Measurements from ENCODE around the gene CSMD2. TPM values are rescaled to one million over a fixed set of nuclear protein-coding genes. Genes with fewer than 3 reads are reported as not detected.

The CSMD2 gene
- total RNA-seq, 2 experiments from 2014 or later, result not detected

GRCh38 chr1:33503506-33503905 lies 661.5 kb downstream of the CSMD2 start:
- POLR2A ChIA-PET, result no interaction called here

GRCh38 chr1:33502726-33503125 lies 662.3 kb downstream of the CSMD2 start:
- DNase-seq, result no peak
- ChIA-PET CTCF (no interaction called here), POLR2A (no interaction called here)
- H3K4me3 Mint-ChIP-seq, result no peak overlapping the region
- H3K27ac Mint-ChIP-seq, result no peak overlapping the region
- H3K27me3 Mint-ChIP-seq, result no peaks in the 10 kb centered on the region
- peaks cover 3% of the 10 kb centered on the region for H3K36me3 Mint-ChIP-seq (ENCODE audit: low read depth)
- H3K4me1 Mint-ChIP-seq, result no peaks in the 10 kb centered on the region
- peaks cover 13% of the 10 kb centered on the region for H3K9me3 Mint-ChIP-seq

More at GRCh38 chr1:33503506-33503905, 661.5 kb downstream of the CSMD2 start:
- CTCF ChIA-PET, result no interaction called here
- Mint-ChIP-seq H3K27ac (no peak overlapping the region), H3K9me3 (peaks cover 12% of the 10 kb centered on the region), H3K27me3 (no peaks in the 10 kb centered on the region), H3K36me3 (ENCODE audit: low read depth) (peaks cover 3% of the 10 kb centered on the region), H3K4me3 (no peak overlapping the region), H3K4me1 (no peaks in the 10 kb centered on the region)
- no peak for DNase-seq

GRCh38 chr1:33501774-33502173 lies 663.3 kb downstream of the CSMD2 start:
- no peak overlapping the region for H3K27ac Mint-ChIP-seq
- ChIA-PET POLR2A (no interaction called here), CTCF (no interaction called here)
- H3K4me3 Mint-ChIP-seq, result no peak overlapping the region
- no peak for DNase-seq
- H3K4me1 Mint-ChIP-seq, result no peaks in the 10 kb centered on the region
- H3K36me3 Mint-ChIP-seq (ENCODE audit: low read depth), result peaks cover 3% of the 10 kb centered on the region
- H3K27me3 Mint-ChIP-seq, result no peaks in the 10 kb centered on the region
- H3K9me3 Mint-ChIP-seq, result peaks cover 20% of the 10 kb centered on the region

- Mint-ChIP-seq H3K27ac (no peak overlapping the region), H3K9me3 (peaks cover 23% of the 10 kb centered on the region), H3K4me3 (no peak overlapping the region), H3K36me3 (ENCODE audit: low read depth) (peaks cover 3% of the 10 kb centered on the region), H3K27me3 (no peaks in the 10 kb centered on the region), H3K4me1 (no peaks in the 10 kb centered on the region)
- POLR2A ChIA-PET, result no interaction called here
- CTCF ChIA-PET, result no interaction called here
- DNase-seq, result no peak
Observed at GRCh38 chr1:33501309-33501708, 663.7 kb downstream of the CSMD2 start.

GRCh38 chr1:33500547-33500946 lies 664.5 kb downstream of the CSMD2 start:
- no peak overlapping the region for H3K4me3 Mint-ChIP-seq
- CTCF ChIA-PET, result no interaction called here
- H3K9me3 Mint-ChIP-seq, result peaks cover 31% of the 10 kb centered on the region
- H3K4me1 Mint-ChIP-seq, result no peaks in the 10 kb centered on the region
- DNase-seq, result no peak
- H3K27ac Mint-ChIP-seq, result no peak overlapping the region
- POLR2A ChIA-PET, result no interaction called here
- H3K27me3 Mint-ChIP-seq, result no peaks in the 10 kb centered on the region
- peaks cover 3% of the 10 kb centered on the region for H3K36me3 Mint-ChIP-seq (ENCODE audit: low read depth)

GRCh38 chr1:33497410-33497809 lies 667.6 kb downstream of the CSMD2 start:
- Mint-ChIP-seq H3K27ac (no peak overlapping the region), H3K9me3 (peaks cover 58% of the 10 kb centered on the region), H3K36me3 (ENCODE audit: low read depth) (peaks cover 26% of the 10 kb centered on the region), H3K4me1 (no peaks in the 10 kb centered on the region), H3K4me3 (no peak overlapping the region), H3K27me3 (no peaks in the 10 kb centered on the region)
- DNase-seq, result no peak
- ChIA-PET CTCF (no interaction called here), POLR2A (no interaction called here)

- no peak for DNase-seq
- Mint-ChIP-seq H3K27ac (no peak overlapping the region), H3K36me3 (ENCODE audit: low read depth) (peaks cover 38% of the 10 kb centered on the region), H3K27me3 (no peaks in the 10 kb centered on the region), H3K9me3 (peaks cover 58% of the 10 kb centered on the region), H3K4me1 (no peaks in the 10 kb centered on the region), H3K4me3 (no peak overlapping the region)
- CTCF ChIA-PET, result interaction anchor here (0.6 kb wide), 1 partner anchor 115 kb away, joined by 3 read pairs; no protein-coding TSS in a partner anchor
- POLR2A ChIA-PET, result no interaction called here
Observed at GRCh38 chr1:33494929-33495328, 670.1 kb downstream of the CSMD2 start.

- DNase-seq, result no peak
- H3K27me3 Mint-ChIP-seq, result no peaks in the 10 kb centered on the region
- H3K4me3 Mint-ChIP-seq, result no peak overlapping the region
- peaks cover 30% of the 10 kb centered on the region for H3K9me3 Mint-ChIP-seq
- no peaks in the 10 kb centered on the region for H3K4me1 Mint-ChIP-seq
- H3K27ac Mint-ChIP-seq, result no peak overlapping the region
- CTCF ChIA-PET, result no interaction called here
- peaks cover 49% of the 10 kb centered on the region for H3K36me3 Mint-ChIP-seq (ENCODE audit: low read depth)
- POLR2A ChIA-PET, result no interaction called here
Observed at GRCh38 chr1:33488624-33489023, 676.4 kb downstream of the CSMD2 start.

GRCh38 chr1:33482412-33482811 lies 682.6 kb downstream of the CSMD2 start:
- H3K4me3 Mint-ChIP-seq, result no peak overlapping the region
- CTCF ChIA-PET, result no interaction called here
- no peak for DNase-seq
- POLR2A ChIA-PET, result no interaction called here
- no peaks in the 10 kb centered on the region for H3K4me1 Mint-ChIP-seq
- H3K9me3 Mint-ChIP-seq, result peaks cover 17% of the 10 kb centered on the region
- H3K27ac Mint-ChIP-seq, result no peak overlapping the region
- H3K36me3 Mint-ChIP-seq (ENCODE audit: low read depth), result peaks cover 18% of the 10 kb centered on the region
- H3K27me3 Mint-ChIP-seq, result no peaks in the 10 kb centered on the region

GRCh38 chr1:33477451-33477850 lies 687.6 kb downstream of the CSMD2 start:
- Mint-ChIP-seq H3K27ac (no peak overlapping the region), H3K4me3 (no peak overlapping the region), H3K36me3 (ENCODE audit: low read depth) (no peaks in the 10 kb centered on the region), H3K9me3 (no peaks in the 10 kb centered on the region), H3K4me1 (peaks cover 6% of the 10 kb centered on the region), H3K27me3 (no peaks in the 10 kb centered on the region)
- no peak for DNase-seq
- ChIA-PET CTCF (interaction anchor here (0.5 to 1.3 kb wide), 2 partner anchors 13 to 385 kb away, joined by 3 read pairs; no protein-coding TSS in a partner anchor), POLR2A (no interaction called here)

GRCh38 chr1:33473900-33474299 lies 691.1 kb downstream of the CSMD2 start:
- Mint-ChIP-seq H3K4me1 (peaks cover 30% of the 10 kb centered on the region), H3K36me3 (ENCODE audit: low read depth) (no peaks in the 10 kb centered on the region), H3K27me3 (no peaks in the 10 kb centered on the region), H3K27ac (no peak overlapping the region), H3K9me3 (no peaks in the 10 kb centered on the region), H3K4me3 (no peak overlapping the region)
- CTCF ChIA-PET, result interaction anchor here (1.3 kb wide), 1 partner anchor 11 kb away, joined by 4 read pairs; no protein-coding TSS in a partner anchor
- no peak for DNase-seq
- POLR2A ChIA-PET, result no interaction called here

GRCh38 chr1:33472269-33472980 lies 692.6 kb downstream of the CSMD2 start, which contains the start of gene ZSCAN20:
TSS of gene ZSCAN20 (plus strand) at chr1:33472645. CDS start at chr1:33479289, 6,644 bp downstream.
- Mint-ChIP-seq H3K27me3 (no peaks in the 10 kb centered on the region), H3K4me1 (peaks cover 30% of the 10 kb centered on the region), H3K36me3 (ENCODE audit: low read depth) (no peaks in the 10 kb centered on the region), H3K4me3 (peak within 1 kb of the TSS; percentile 76), H3K27ac (peak within 1 kb of the TSS; percentile 73), H3K9me3 (no peaks in the 10 kb centered on the region)
- DNase-seq, result peak; percentile 89
- POLR2A ChIA-PET, result interaction anchor here (0.7 kb wide), 1 partner anchor 495 kb away, joined by 3 read pairs; no protein-coding TSS in a partner anchor
- CTCF ChIA-PET, result interaction anchor here (1.3 to 2.9 kb wide), 3 partner anchors 13 to 177 kb away, joined by 4 to 16 read pairs (median 6); no protein-coding TSS in a partner anchor

GRCh38 chr1:33471416-33471815 lies 693.6 kb downstream of the CSMD2 start:
- H3K27me3 Mint-ChIP-seq, result no peaks in the 10 kb centered on the region
- H3K9me3 Mint-ChIP-seq, result no peaks in the 10 kb centered on the region
- peaks cover 30% of the 10 kb centered on the region for H3K4me1 Mint-ChIP-seq
- CTCF ChIA-PET, result interaction anchor here (0.9 to 2.9 kb wide), 7 partner anchors 9 to 344 kb away, joined by 3 to 16 read pairs (median 3); no protein-coding TSS in a partner anchor
- no peaks in the 10 kb centered on the region for H3K36me3 Mint-ChIP-seq (ENCODE audit: low read depth)
- POLR2A ChIA-PET, result no interaction called here
- DNase-seq, result no peak
- H3K27ac Mint-ChIP-seq, result no peak overlapping the region
- peak overlapping the region; percentile 76 for H3K4me3 Mint-ChIP-seq
